Measurements from ENCODE around the gene KNDC1.

Gene KNDC1

DNA sequence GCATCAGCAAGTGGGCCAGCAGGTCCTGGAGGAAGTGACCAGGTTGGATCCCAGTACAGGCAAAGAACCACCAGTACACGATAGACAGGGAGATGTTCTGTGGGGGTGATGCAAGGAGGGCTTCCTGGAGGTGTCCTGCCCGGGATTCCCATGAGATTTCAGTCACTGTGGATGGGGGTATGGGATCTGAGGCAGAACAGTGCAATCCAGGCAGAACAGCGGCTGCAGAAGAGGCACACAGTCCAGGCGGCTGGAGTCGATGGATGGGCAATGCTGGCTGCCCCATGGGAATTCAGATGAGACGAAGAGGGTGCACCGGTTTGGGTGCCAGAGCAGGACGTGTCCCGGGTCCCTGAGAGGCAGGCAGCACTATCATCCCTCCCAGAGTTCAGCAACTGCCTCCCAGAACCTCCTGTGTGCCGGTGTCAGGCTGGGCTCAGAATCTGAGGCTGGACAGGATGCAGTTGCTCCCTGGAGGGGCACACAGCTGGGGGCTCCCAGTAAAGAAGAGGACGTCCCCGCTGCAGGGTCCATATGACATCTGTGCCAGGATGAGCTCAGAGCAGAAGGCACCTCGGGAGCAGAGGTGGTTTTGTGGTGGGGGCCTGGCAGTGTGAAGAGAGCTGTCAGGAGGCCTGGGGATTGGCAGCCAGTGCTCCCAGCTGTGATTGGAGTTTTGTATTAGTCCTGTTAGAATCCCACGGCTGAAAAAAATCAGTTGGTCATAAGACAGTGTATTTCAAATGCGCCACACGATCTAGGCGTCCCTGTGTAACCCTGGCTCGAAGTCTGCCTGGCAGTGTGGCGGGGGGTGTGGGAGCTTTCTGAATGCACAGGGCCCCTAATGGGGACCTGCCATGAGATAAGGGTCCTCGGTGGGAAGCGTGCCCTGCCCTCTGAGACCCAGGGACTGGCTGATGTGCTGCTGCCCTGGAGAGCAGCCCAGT lies 3.2 kb downstream of the KNDC1 start:
- H3K9me2 ChIP-seq (ENCODE audit: low read depth, low read length) = no peaks in the 10 kb centered on the region
- H3F3A ChIP-seq (ENCODE audit: insufficient read depth, low read length) = no peaks in the 10 kb centered on the region

DNA sequence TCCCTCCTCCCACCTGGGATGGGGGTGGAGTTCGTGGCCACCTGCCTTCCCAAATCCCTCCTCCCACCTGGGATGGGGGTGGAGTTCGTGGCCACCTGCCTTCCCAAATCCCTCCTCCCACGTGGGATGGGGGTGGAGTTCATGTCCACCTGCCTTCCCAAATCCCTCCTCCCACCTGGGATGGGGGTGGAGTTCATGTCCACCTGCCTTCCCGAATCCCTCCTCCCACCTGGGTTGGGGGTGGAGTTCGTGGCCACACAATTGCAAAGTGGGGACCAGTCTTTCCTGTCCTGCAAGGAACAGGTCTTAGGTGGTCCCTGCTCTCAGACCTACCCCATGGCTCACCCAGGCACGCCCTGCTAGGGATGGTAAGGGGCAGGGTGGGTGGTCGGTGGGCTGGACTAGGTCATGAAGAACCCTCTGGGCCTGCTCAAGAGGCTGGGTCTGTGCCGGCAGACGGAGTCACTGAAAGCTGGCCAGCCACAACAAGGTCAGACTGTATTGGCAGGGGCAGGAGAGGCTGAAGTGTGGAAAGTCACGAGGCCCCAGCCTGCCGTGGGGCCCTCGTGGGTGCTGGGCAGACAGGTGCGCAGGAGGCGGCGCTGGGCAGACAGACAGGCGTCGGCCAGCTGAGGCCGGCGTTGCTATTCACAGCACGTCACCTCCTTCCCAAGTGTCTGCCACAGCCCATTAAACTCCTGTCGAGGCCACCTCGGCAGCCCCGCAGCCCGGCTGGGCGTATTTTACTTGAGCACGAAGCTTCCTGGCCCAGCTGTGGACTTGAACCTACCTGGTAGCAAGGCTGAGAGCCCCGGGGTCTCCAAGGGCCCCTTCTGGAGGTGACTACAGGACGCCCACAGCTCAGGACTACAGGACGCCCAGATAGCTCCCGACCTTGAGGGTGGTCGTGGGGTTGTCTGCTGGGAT lies 4.1 kb downstream of the KNDC1 start:
- Histone ChIP-seq H3K9ac (ENCODE audit: low read length) (no peak overlapping the region), H3K27ac (ENCODE audit: low read depth, low read length, poor library complexity, severe bottlenecking) (no peak overlapping the region), H3K4me2 (ENCODE audit: low read length) (no peak overlapping the region), H4K20me1 (ENCODE audit: insufficient read depth, low read length) (no peaks in the 10 kb centered on the region), H2AFZ (ENCODE audit: low read length) (no peak overlapping the region), H3K79me2 (ENCODE audit: insufficient read depth, low read length) (no peaks in the 10 kb centered on the region), H3K9me2 (ENCODE audit: low read depth, low read length) (no peaks in the 10 kb centered on the region), H3K4me3 (ENCODE audit: low read depth, low read length, poor library complexity, severe bottlenecking) (no peak overlapping the region), H3K9me3 (ENCODE audit: low read length) (no peaks in the 10 kb centered on the region), H3F3A (ENCODE audit: insufficient read depth, low read length) (no peaks in the 10 kb centered on the region), H3K27me3 (ENCODE audit: insufficient read depth, low read length) (no peaks in the 10 kb centered on the region), H3K36me3 (ENCODE audit: insufficient read depth, low read length) (no peaks in the 10 kb centered on the region), H3K4me1 (ENCODE audit: insufficient read depth, low read length, severe bottlenecking) (no peaks in the 10 kb centered on the region)
- TF ChIP-seq CTCF (IDR thresholded peaks at IDR 0.05; ENCODE audit: low read length) (no peak), EZH2 (IDR thresholded peaks at IDR 0.05; ENCODE audit: borderline replicate concordance, low read length) (no peak)

More for the DNA sequence above, 3.2 kb downstream of the KNDC1 start:
- H3K79me2 ChIP-seq (ENCODE audit: insufficient read depth, low read length) = no peaks in the 10 kb centered on the region
- no peaks in the 10 kb centered on the region for H4K20me1 ChIP-seq (ENCODE audit: insufficient read depth, low read length)
- no peak overlapping the region for H2AFZ ChIP-seq (ENCODE audit: low read length)
- H3K4me1 ChIP-seq (ENCODE audit: insufficient read depth, low read length, severe bottlenecking) = no peaks in the 10 kb centered on the region
- no peaks in the 10 kb centered on the region for H3K9me3 ChIP-seq (ENCODE audit: low read length)
- no peak overlapping the region for H3K4me2 ChIP-seq (ENCODE audit: low read length)
- no peaks in the 10 kb centered on the region for H3K27me3 ChIP-seq (ENCODE audit: insufficient read depth, low read length)
- no peaks in the 10 kb centered on the region for H3K36me3 ChIP-seq (ENCODE audit: insufficient read depth, low read length)
- H3K9ac ChIP-seq (ENCODE audit: low read length) = no peak overlapping the region
- no peak overlapping the region for H3K4me3 ChIP-seq (ENCODE audit: low read depth, low read length, poor library complexity, severe bottlenecking)
- no peak overlapping the region for H3K27ac ChIP-seq (ENCODE audit: low read depth, low read length, poor library complexity, severe bottlenecking)
- TF ChIP-seq CTCF (IDR thresholded peaks at IDR 0.05; ENCODE audit: low read length) (no peak), EZH2 (IDR thresholded peaks at IDR 0.05; ENCODE audit: borderline replicate concordance, low read length) (no peak)

GRCh38 chr10:133164816-133165555 lies 5.0 kb downstream of the KNDC1 start:
- Histone ChIP-seq H3K9ac (ENCODE audit: low read length) (no peak overlapping the region), H3K36me3 (ENCODE audit: insufficient read depth, low read length) (no peaks in the 10 kb centered on the region), H3K27ac (ENCODE audit: low read depth, low read length, poor library complexity, severe bottlenecking) (no peak overlapping the region), H3F3A (ENCODE audit: insufficient read depth, low read length) (no peaks in the 10 kb centered on the region), H3K27me3 (ENCODE audit: insufficient read depth, low read length) (no peaks in the 10 kb centered on the region), H3K9me3 (ENCODE audit: low read length) (no peaks in the 10 kb centered on the region), H2AFZ (ENCODE audit: low read length) (no peak overlapping the region), H3K4me2 (ENCODE audit: low read length) (no peak overlapping the region), H4K20me1 (ENCODE audit: insufficient read depth, low read length) (no peaks in the 10 kb centered on the region), H3K9me2 (ENCODE audit: low read depth, low read length) (no peaks in the 10 kb centered on the region), H3K79me2 (ENCODE audit: insufficient read depth, low read length) (no peaks in the 10 kb centered on the region), H3K4me3 (ENCODE audit: low read depth, low read length, poor library complexity, severe bottlenecking) (no peak overlapping the region), H3K4me1 (ENCODE audit: insufficient read depth, low read length, severe bottlenecking) (no peaks in the 10 kb centered on the region)
- TF ChIP-seq EZH2 (IDR thresholded peaks at IDR 0.05; ENCODE audit: borderline replicate concordance, low read length) (no peak), CTCF (IDR thresholded peaks at IDR 0.05; ENCODE audit: low read length) (no peak)
